GM23338 (cell line): ENCODE data around the gene MYORG. TPM values are rescaled to one million over a fixed set of nuclear protein-coding genes. Genes with fewer than 3 reads are reported as not detected.

Experiments
- ATAC-seq: fragments of 200-7000 bp; cut with Tn5 transposase; 3 replicates; pipeline ENCODE4 v1.9.1; 2020
- DNase-seq: peaks from one replicate; pipeline ENCODE4 v3.0.0-alpha.2; 2015; ENCODE audit warnings: low spot score
- H2AFZ ChIP-seq: fragments of 200-600 bp; sonication (generic); 2 replicates; pipeline ENCODE4 v1.8.0; 2016; ENCODE audit warnings: antibody characterized with exemption, mild to moderate bottlenecking, moderate library complexity
- H3F3A ChIP-seq: fragments of 200-600 bp; sonication (generic); replicated peaks from 2 replicates; pipeline ENCODE4 v1.8.0; 2017; ENCODE audit warnings: antibody characterized with exemption, mixed run types, low read depth
- H3K27ac ChIP-seq: fragments of 200-600 bp; sonication (generic); 2 replicates; pipeline ENCODE4 v1.6.1; 2016; ENCODE audit warnings: low read depth
- H3K27me3 ChIP-seq: fragments of 200-600 bp; sonication (generic); 2 replicates; pipeline ENCODE4 v1.8.0; 2016; ENCODE audit warnings: mild to moderate bottlenecking, mixed run types, moderate library complexity; ENCODE audit not compliant: insufficient read depth
- H3K36me3 ChIP-seq: fragments of 200-600 bp; sonication (generic); 2 replicates; pipeline ENCODE4 v1.8.0; 2016; ENCODE audit warnings: mild to moderate bottlenecking; ENCODE audit not compliant: insufficient read depth
- H3K4me1 ChIP-seq: fragments of 200-600 bp; sonication (generic); 2 replicates; pipeline ENCODE4 v1.8.0; 2016; ENCODE audit warnings: mild to moderate bottlenecking, moderate library complexity; ENCODE audit not compliant: insufficient read depth
- H3K4me2 ChIP-seq: fragments of 200-600 bp; sonication (generic); 2 replicates; pipeline ENCODE4 v1.7.1; 2017; ENCODE audit warnings: mixed run types
- H3K4me3 ChIP-seq: fragments of 200-600 bp; sonication (generic); 2 replicates; pipeline ENCODE4 v1.6.1; 2016; ENCODE audit warnings: mixed run types
- H3K79me2 ChIP-seq: fragments of 200-600 bp; sonication (generic); replicated peaks from 2 replicates; pipeline ENCODE4 v1.8.0; 2017; ENCODE audit warnings: mild to moderate bottlenecking; ENCODE audit not compliant: insufficient read depth
- H3K9me2 ChIP-seq: fragments of 200-600 bp; sonication (generic); 2 replicates; pipeline ENCODE4 v1.8.0; 2017; ENCODE audit not compliant: insufficient read depth
- H4K20me1 ChIP-seq: fragments of 200-600 bp; sonication (generic); replicated peaks from 2 replicates; pipeline ENCODE4 v1.8.0; 2017; ENCODE audit warnings: mild to moderate bottlenecking; ENCODE audit not compliant: insufficient read depth
- H3K27ac Mint-ChIP-seq: 2 replicates; pipeline ENCODE4 v1.8.0; 2020; ENCODE audit warnings: inconsistent platforms, mild to moderate bottlenecking, moderate library complexity, mixed read lengths
- H3K27me3 Mint-ChIP-seq: 3 replicates; pipeline ENCODE4 v1.8.0; 2022; ENCODE audit warnings: low read depth, mild to moderate bottlenecking, moderate library complexity, mixed read lengths, inconsistent platforms; ENCODE audit not compliant: insufficient read depth, poor library complexity
- H3K36me3 Mint-ChIP-seq: 3 replicates; pipeline ENCODE4 v1.8.0; 2021; ENCODE audit warnings: low read depth, mild to moderate bottlenecking, inconsistent platforms, moderate library complexity, mixed read lengths
- H3K4me1 Mint-ChIP-seq: 3 replicates; pipeline ENCODE4 v1.8.0; 2020; ENCODE audit warnings: mild to moderate bottlenecking, inconsistent platforms, mixed read lengths
- H3K4me3 Mint-ChIP-seq: 3 replicates; pipeline ENCODE4 v1.8.0; 2021; ENCODE audit warnings: moderate library complexity, mild to moderate bottlenecking, inconsistent platforms, mixed read lengths
- H3K9me3 Mint-ChIP-seq: 3 replicates; pipeline ENCODE4 v1.8.0; 2020; ENCODE audit warnings: moderate library complexity, mild to moderate bottlenecking, inconsistent platforms, mixed read lengths
- CREB1 ChIP-seq: fragments of 250-450 bp; sonication (Bioruptor Pico); IDR thresholded peaks from 2 replicates; pipeline ENCODE4 v1.5.0; 2020; ENCODE audit warnings: low read depth, mild to moderate bottlenecking, moderate library complexity
- CTCF ChIP-seq, 2 experiments: fragments of 200-600 bp in 1 of 2; sonication (generic) in 1 of 2; conservative IDR thresholded peaks; 2 replicates each; pipeline versions ENCODE4 v1.5.1 to v1.6.1; 2016 to 2017; ENCODE audit warnings: antibody characterized with exemption in 2 of 2, low read depth in 2 of 2, mild to moderate bottlenecking in 2 of 2, moderate library complexity in 1 of 2
- ETS1 ChIP-seq: IDR thresholded peaks from 2 replicates; pipeline ENCODE4 v1.6.1; 2016; ENCODE audit warnings: antibody characterized with exemption
- EZH2 ChIP-seq: fragments of 200-600 bp; sonication (generic); IDR thresholded peaks from one replicate; pipeline ENCODE4 v1.8.0; 2017; ENCODE audit warnings: antibody characterized with exemption, mild to moderate bottlenecking, low read depth; ENCODE audit not compliant: unreplicated experiment
- EZH2phosphoT487 ChIP-seq: fragments of 200-600 bp; sonication (generic); IDR thresholded peaks from one replicate; pipeline ENCODE4 v1.8.1; 2018; ENCODE audit warnings: antibody characterized with exemption; ENCODE audit not compliant: unreplicated experiment
- JUNB ChIP-seq: IDR thresholded peaks from one replicate; pipeline ENCODE4 v1.6.1; 2016; ENCODE audit warnings: antibody characterized with exemption; ENCODE audit not compliant: unreplicated experiment
- NANOG ChIP-seq: IDR thresholded peaks from 2 replicates; pipeline ENCODE4 v1.6.1; 2016; ENCODE audit warnings: antibody characterized with exemption, borderline replicate concordance
- POLR2AphosphoS5 ChIP-seq: IDR thresholded peaks from 2 replicates; pipeline ENCODE4 v1.6.1; 2016; ENCODE audit warnings: antibody characterized with exemption, low read depth
- REST ChIP-seq: IDR thresholded peaks from one replicate; pipeline ENCODE4 v1.6.1; 2018; ENCODE audit warnings: antibody characterized with exemption; ENCODE audit not compliant: unreplicated experiment
- STAT1 ChIP-seq: IDR thresholded peaks from one replicate; pipeline ENCODE4 v1.6.1; 2016; ENCODE audit warnings: antibody characterized with exemption; ENCODE audit not compliant: unreplicated experiment
- ZNF114 ChIP-seq: fragments of 250-450 bp; sonication (Bioruptor Pico); IDR thresholded peaks from 2 replicates; pipeline ENCODE4 v1.5.0; 2020; ENCODE audit warnings: mild to moderate bottlenecking, moderate library complexity
- ZNF331 ChIP-seq: fragments of 250-450 bp; sonication (Bioruptor Pico); IDR thresholded peaks from 2 replicates; pipeline ENCODE4 v1.5.0; 2020; ENCODE audit warnings: low read depth, mild to moderate bottlenecking, moderate library complexity
- ZNF462 ChIP-seq: fragments of 250-450 bp; sonication (Bioruptor Pico); IDR thresholded peaks from 2 replicates; pipeline ENCODE4 v1.5.0; 2020; ENCODE audit warnings: mild to moderate bottlenecking, moderate library complexity
- polyA plus RNA-seq: library from polyadenylated mRNA; unstranded; fragments of >200 nt; fragmentation: Nextera tagmentation; extraction: Ambion mirVana; gene quantifications from 2 replicates; pipeline ENCODE4 v1.2.1, GENCODE V29; 2016
- total RNA-seq: library from RNA; depleted of rRNA; stranded (reverse); fragments of >200 nt; shearing (Covaris generic); gene quantifications from 2 replicates; pipeline ENCODE4 v1.2.3, GENCODE V29; 2014

The MYORG gene
- total and polyA plus RNA-seq, 2 experiments from 2014 or later, result 1.5 to 7.3 TPM

DNA sequence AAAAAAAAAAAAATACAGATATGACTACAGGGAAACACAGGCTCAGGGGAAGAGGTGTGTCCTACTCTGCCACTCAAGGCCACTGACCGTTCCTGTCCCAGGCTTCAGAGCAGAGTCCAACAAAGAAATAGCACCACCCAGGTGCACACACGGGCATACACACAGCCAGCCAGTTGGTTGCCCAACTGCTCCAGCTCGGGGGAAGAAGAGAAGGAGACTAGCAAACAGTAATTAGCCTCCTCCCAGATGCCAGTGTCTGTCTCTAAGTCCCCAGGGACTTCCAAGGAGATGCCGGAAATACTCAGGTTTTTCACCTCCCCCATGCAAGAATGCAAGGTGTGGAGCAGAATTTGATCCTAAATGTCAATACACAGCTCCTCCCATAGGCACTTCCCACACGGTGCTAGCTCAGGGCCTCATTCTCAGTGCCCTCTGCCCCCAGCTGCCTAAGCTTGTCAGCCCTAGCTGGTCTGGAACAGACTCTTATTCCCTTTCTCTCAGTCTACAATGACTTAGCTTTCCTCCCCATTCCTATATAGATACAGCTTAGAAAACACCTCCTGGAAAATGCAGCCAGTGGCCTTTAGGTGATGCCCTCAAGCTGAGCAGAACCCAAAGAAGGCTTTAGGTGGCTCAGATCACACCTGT lies 1.7 kb downstream of the MYORG start:
- H3F3A ChIP-seq, result no peaks in the 10 kb centered on the region; the same call in 1 of the 2 replicates
- H4K20me1 ChIP-seq, result no peaks in the 10 kb centered on the region
- H3K79me2 ChIP-seq, result no peaks in the 10 kb centered on the region
- Mint-ChIP-seq H3K9me3 (no peaks in the 10 kb centered on the region; the same call in 2 of the 3 replicates), H3K4me1 (peaks cover 23% of the 10 kb centered on the region), H3K4me3 (peak overlapping the region; percentile 83; the same call in 2 of the 3 replicates), H3K27ac (no peak overlapping the region), H3K27me3 (peaks cover 23% of the 10 kb centered on the region), H3K36me3 (peaks cover 18% of the 10 kb centered on the region)
- H3K27ac ChIP-seq, result no peak overlapping the region
- H3K9me2 ChIP-seq, result no peaks in the 10 kb centered on the region
- H3K4me1 ChIP-seq, result peaks cover 20% of the 10 kb centered on the region
- no peak overlapping the region for H2AFZ ChIP-seq
- H3K27me3 ChIP-seq, result peaks cover 21% of the 10 kb centered on the region
- H3K4me2 ChIP-seq, result peak overlapping the region; percentile 90
- TF ChIP-seq POLR2AphosphoS5 (no peak), NANOG (no peak), STAT1 (no peak), ZNF462 (CRISPR knock-in tag) (no peak), REST (no peak), ZNF114 (CRISPR knock-in tag) (no peak), CTCF (conservative IDR thresholded peaks at IDR 0.05; ENCODE audit: low read depth in 2 of 2) (no peak), EZH2phosphoT487 (no peak), CREB1 (CRISPR knock-in tag) (no peak), JUNB (no peak), EZH2 (no peak), ZNF331 (CRISPR knock-in tag) (no peak), ETS1 (no peak)
- DNase-seq (peak; percentile 76), ATAC-seq (no peak)
- H3K36me3 ChIP-seq, result no peaks in the 10 kb centered on the region
- peak overlapping the region; percentile 81 for H3K4me3 ChIP-seq
